Heart left ventricle (tissue), 13 donors: ENCODE results near the gene TLE4.

Experiments used
- POLR2A ChIP-seq, 2 donors: fragments of 450-650 bp; IDR thresholded peaks; one replicate each; pipeline ENCODE4 v1.6.1; 2017; ENCODE audit warnings: antibody characterized with exemption in 2 of 2, mild to moderate bottlenecking in 2 of 2, moderate library complexity in 2 of 2
- TF ChIP-seq, protein P1 (sequence below), 12 donors: fragments of 200-600 bp; sonication (generic) in 4 of 12; IDR thresholded peaks; one replicate each; pipeline versions ENCODE4 v1.5.0 to v1.8.0; 2018 to 2022; ENCODE audit warnings: antibody characterized with exemption in 12 of 12, mild to moderate bottlenecking in 5 of 12
- donor health status: ischemic (EF 13 %, LVEDD 7.1; RV severe dilation, severe dysfunction).
- donor health status: DM: no; HTN: yes; CAD: no.
- donor health status: DM: no; HTN: no; CAD: no.
- donor health status: ischemic (EF 25% LVEDD 6.9; RV normal size, moderate dysfunction).
- donor health status: ischemic (EF 25% LVEDD 5.7; RV mildly dilated, moderate dysfunction).
- donor health status: ischemic (EF 35%, LVEDD 5.7; RV mildly dilated, moderate dysfunction).
- donor health status: nonischemic (EF 11% LVEDD 7.7; RV severe dilation, severe dysfunction).
- donor health status: DM: yes; HTN: yes; CAD: no.
- donor health status: PGD.
- donor health status: ischemic (EF 29% LVEDD 5.4; RV normal size, mild dysfunction).
- donor health status: nonischemic (EF 23%, LVEDD 6.1; RV moderate dilation, normal function).

DNA sequence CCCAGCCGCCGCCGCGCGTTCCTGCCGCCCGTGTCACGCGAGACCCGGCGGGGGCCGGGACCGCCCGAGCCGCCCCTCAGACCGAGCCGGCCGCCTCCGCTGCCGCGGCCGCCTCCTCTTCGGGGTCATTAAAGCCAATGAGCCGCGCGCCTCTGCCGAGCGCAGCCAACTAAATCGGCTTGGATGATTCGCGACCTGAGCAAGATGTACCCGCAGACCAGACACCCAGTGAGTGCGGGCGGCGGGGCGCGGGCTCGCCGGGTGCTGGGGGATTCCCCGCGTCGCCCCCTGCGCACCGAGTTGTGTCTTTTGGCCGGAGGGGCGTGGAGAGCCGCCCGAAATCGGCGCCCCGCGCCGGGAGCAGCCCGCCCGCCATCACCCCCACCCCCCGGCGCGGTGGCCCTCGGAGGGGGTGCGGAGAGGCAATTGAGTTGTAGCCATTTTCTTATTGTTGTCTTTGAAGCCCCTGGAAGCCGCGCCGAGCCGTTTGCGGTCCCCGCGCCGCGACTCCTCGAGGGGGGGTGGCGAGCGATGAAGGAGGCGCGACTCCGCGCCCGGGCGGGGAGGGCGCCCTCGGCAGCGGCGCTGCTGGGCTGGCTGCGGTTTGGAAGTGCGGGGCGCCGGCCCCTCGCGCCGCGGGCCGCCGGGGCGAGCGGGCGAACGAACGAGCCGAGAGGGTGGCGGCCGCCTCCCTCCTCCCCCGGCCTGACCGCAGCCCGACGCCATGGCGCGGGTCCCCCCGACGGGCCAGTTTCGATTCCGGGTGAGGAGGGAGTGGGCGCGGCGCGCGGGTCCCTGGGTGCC, 1.0 kb downstream of the TLE4 start:
- TF ChIP-seq POLR2A (IDR thresholded peaks at IDR 0.05) = no peak
- TF ChIP-seq, protein P1, sequence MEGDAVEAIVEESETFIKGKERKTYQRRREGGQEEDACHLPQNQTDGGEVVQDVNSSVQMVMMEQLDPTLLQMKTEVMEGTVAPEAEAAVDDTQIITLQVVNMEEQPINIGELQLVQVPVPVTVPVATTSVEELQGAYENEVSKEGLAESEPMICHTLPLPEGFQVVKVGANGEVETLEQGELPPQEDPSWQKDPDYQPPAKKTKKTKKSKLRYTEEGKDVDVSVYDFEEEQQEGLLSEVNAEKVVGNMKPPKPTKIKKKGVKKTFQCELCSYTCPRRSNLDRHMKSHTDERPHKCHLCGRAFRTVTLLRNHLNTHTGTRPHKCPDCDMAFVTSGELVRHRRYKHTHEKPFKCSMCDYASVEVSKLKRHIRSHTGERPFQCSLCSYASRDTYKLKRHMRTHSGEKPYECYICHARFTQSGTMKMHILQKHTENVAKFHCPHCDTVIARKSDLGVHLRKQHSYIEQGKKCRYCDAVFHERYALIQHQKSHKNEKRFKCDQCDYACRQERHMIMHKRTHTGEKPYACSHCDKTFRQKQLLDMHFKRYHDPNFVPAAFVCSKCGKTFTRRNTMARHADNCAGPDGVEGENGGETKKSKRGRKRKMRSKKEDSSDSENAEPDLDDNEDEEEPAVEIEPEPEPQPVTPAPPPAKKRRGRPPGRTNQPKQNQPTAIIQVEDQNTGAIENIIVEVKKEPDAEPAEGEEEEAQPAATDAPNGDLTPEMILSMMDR (IDR thresholded peaks at IDR 0.05) = peak in 4 of 12 donors; percentile 6 to 27 (median 8)
